KBM-7 (cell line): ENCODE data around the gene THAP10.
A peak's percentile ranks its signal among the peaks of the same experiment; 100 is the strongest.
"Not testable (repeated sequence)": the region's sequence is repeated elsewhere in the genome, so short reads cannot be mapped to it uniquely, and the experiment has no call there.

ENCODE experiments used
- DNase-seq: peaks from one replicate; pipeline ENCODE4 v3.0.0-alpha.2; 2015
- in situ Hi-C: fragments of 300-500 bp; cut with MboI; formaldehyde crosslinking; loops from 2 replicates; pipeline ENCODE4 v1.14.3; 2020; ENCODE audit warnings: low sequenced_read_pairs, low pct_unique_long_range_greater_than_20kb, mixed read lengths

THAP10 gene

GRCh38 chr15:70892002-70892911 is at the start of gene THAP10, which contains the start of gene LRRC49:
THAP10 (minus strand) TSS chr15:70892433; CDS start chr15:70892272, 161 bp downstream.
LRRC49 (plus strand) TSS chr15:70892826; CDS start chr15:70892895, 69 bp downstream.
- DNase-seq: peak; percentile 95
- in situ Hi-C loops: no loop called here

GRCh38 chr15:70936326-70936725 is 44.1 kb upstream of the THAP10 start:
- no peak for DNase-seq
- in situ Hi-C loops: no loop called here

DNA sequence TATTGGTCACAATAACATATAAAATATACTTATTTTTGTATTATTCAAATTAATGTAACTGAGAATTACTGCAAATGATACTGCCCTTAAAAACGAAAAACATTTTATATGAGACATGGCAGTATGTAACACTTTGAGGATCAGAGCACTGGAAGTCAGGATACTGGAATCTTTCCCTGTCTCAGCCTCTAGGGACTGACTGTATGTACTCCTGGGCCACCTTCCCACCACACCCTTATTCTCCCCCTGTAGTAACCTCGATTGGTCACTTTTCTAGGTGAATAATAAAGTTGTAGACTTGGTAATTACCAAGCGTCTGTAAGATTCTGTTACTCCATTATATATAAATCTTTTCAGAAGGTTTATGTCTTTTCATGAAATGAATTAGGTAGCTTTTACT is 43.4 kb upstream of the THAP10 start:
- DNase-seq: no peak
- in situ Hi-C loops: no loop called here

DNA sequence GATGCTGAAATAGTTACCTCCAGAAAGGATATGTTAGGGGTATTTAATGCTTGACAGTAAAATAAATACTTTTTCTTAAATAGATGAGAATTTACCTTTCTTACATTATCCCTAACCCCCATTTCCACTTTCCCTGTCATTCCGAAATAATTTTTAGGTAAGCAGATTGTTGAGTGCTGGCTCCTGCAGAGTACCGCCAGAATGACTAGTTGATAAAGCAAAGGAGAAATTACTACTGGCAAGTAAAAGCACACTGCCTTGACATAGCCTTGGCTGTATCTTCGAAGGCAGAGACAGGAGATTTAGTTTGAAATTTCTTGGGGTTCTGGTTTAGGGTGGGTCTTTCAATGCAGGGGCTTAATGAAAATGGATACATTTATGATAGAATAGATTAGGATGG is 41.2 kb upstream of the THAP10 start:
- in situ Hi-C loops: no loop called here

GRCh38 chr15:70932397-70932796 is 40.2 kb upstream of the THAP10 start:
- DNase-seq: no peak
- in situ Hi-C loops: no loop called here

More for the DNA sequence above, 41.2 kb upstream of the THAP10 start:
- DNase-seq: no peak

DNA sequence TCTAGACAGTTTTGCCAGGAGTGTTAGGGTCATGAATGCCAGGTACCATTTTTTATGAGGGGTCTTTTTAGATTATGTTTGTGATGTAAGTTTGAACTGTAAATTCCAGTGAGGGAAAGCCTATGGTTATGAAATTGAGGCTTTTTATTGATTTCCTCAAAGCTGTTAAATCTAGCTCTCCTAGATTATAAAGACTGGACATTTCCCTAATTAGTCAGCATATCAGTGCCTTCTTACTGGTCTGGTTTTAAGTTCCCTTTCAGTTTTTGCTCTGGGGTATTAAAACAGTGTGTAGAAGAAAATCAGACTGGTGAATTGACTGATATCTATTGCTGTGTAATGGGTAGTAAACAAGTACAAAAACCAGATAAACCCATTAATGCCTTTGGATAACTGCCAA is 39.6 kb upstream of the THAP10 start:
- no peak for DNase-seq
- in situ Hi-C loops: no loop called here

DNA sequence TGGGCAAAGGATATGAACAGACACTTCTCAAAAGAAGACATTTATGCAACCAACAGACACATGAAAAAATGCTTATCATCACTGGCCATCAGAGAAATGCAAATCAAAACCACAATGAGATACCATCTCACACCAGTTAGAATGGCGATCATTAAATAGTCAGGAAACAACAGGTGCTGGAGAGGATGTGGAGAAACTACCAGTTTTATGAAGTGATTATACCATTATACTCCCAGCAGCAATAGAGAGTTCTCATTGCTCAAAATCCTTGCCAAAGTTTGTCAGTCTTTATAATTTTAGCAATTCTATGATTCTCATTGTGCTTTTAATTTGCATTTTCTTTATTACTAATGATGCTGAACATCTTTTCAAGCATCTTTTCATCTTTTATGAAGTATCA is 34.7 kb upstream of the THAP10 start:
- DNase-seq, in situ Hi-C loops: not testable (repeated sequence)

GRCh38 chr15:70923311-70924080 is 31.3 kb upstream of the THAP10 start:
- in situ Hi-C loops: no loop called here
- DNase-seq: no peak

DNA sequence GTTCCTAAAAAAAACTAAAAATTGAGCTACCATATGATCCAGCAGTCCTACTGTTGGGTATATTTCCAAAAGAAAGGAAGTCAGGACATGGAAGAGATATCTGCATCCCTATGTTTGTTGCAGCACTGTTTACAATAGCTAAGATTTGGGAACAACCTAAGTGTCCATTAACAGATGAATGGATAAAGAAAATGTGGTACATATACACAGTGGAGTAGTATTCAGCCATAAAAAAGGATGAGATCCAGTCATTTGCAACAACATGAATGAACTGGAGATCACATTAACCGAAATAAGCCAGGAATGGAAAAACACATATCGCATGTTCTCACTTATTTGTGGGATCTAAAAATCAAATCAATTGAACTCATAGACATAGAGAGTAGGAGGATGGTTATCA is 29.9 kb upstream of the THAP10 start:
- no peak for DNase-seq
- in situ Hi-C loops: no loop called here

GRCh38 chr15:70920981-70921696 is 28.9 kb upstream of the THAP10 start:
- no peak for DNase-seq
- in situ Hi-C loops: no loop called here

DNA sequence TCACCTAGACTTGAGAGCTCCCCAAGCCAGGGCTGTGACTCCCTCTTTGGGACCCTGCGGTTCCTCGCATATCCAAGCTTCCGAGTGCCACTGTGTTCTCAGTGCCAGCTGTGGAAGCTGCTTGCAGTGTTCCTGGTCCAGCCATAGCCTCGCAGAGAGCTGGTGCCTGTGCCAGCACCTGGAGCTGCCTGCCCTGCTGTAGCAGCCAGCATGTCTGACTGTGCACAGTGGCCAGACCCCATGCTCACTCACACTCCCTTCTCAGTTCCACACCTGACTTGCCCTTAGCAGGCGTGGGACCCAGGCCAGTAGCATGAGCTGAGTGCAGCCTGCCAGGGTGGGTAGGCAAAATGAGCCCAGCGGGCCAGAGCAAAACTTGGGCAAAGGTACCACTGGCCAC is 25.7 kb upstream of the THAP10 start:
- DNase-seq: no peak

GRCh38 chr15:70916531-70916930 is 24.3 kb upstream of the THAP10 start:
- in situ Hi-C loops: no loop called here
- no peak for DNase-seq

More for the DNA sequence above, 25.7 kb upstream of the THAP10 start:
- in situ Hi-C loops: no loop called here

- DNase-seq: no peak
- in situ Hi-C loops: no loop called here
Measured at GRCh38 chr15:70912187-70912586, 20.0 kb upstream of the THAP10 start.

GRCh38 chr15:70910958-70911357 is 18.7 kb upstream of the THAP10 start:
- in situ Hi-C loops: no loop called here
- DNase-seq: no peak

DNA sequence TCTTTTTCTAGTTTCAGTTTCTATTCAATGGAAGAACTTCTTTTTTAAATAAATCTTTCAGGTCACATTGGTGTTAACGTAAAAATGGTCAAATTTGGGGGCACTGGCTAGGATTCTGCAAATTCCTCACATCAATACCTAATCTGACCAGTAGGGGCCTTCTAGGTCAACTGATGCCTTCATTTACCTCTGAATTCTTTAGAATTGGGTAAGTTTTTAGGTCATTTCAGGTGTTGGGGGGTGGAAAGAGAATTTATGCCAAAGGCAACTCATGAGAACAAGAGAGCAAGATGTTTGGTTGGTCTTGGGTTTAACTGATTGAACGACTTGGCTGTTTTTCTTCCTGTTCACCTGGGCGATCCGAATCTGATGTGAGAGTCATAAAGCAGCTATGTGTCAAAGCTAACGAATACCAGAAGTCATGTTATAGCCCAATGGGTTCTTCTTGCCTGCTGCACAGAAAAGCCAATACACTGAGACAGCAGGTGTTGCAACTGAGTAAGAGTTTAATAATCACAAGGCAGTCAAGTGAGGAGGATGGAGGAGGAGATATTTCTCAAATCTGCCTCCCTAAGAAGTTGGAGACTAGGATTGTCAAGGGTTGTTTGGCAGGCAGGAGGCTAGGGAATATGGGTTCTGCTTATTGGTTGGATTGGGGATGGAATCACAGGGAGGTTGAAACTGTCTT is 15.7 kb upstream of the THAP10 start:
- no peak for DNase-seq
- in situ Hi-C loops: no loop called here

DNA sequence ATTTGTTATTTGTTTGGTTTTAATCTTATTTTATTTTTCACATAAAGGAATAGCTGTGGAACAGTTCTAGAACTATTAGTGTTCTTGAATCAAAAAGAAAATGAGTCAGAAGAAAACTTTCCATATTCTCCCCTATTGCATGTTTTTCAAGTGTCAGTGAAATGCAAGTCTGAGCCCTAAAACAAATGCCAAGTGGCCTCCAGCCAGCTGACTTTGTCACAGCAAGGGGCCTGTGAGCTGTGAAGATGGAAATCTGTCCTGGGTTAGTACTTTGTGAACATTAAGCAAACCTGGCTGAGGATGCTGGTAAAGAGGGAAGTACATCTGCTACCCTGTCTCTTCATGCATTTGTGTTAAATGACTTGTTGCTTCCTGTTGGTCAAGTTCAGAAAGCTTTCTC is 14.6 kb upstream of the THAP10 start:
- in situ Hi-C loops: no loop called here
- no peak for DNase-seq

DNA sequence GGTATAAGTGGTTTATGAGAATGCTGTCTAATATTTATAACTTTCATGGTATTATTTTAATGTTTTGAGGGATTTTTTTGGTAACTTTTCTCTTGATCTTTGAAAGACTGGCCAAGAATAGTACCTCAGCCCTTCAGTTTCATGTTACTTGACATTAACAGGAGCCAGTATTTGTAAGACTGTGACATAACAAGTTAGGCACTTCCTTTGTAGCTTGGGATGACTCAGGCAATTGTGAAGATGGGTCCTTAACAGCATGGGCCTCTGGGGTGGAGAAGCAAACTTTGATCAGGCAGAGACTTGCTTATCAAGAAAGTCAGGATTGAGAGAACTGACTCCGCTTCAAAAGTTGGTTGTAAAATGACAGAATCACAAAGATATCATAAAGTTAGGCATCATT is 9.9 kb upstream of the THAP10 start:
- in situ Hi-C loops: no loop called here
- DNase-seq: no peak

DNA sequence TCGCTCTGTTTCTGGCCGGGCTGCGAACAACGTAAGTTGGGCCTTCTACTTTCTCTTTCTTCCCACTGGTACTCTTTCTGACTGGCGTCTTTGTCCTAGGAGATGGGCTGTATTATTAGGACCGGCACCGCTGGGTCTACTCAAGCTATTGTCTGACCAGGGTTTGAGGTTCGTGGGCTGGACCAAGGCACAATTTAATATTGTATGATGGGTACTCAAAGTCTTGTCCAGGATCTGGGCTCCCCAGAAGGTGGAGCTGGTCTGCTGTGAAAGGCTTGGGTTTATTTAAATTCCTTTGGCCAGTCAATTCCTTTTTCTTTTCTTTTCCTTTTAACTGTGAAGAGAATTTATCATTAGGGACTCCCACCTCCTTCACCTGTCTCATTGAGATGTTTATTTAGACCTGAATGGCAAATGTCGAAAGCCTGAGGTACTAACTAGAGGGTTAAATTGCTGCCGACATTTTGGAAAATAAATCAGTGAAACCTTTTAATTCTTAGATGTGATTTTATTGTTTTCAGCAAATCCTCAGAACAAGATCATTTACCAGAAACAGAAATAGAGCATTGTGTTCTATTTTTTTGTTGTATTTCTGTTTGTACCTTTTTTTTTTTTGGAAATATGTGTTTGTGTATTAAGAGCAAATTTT is 803 bp upstream of the THAP10 start:
- no peak for DNase-seq
- in situ Hi-C loops: no loop called here

DNA sequence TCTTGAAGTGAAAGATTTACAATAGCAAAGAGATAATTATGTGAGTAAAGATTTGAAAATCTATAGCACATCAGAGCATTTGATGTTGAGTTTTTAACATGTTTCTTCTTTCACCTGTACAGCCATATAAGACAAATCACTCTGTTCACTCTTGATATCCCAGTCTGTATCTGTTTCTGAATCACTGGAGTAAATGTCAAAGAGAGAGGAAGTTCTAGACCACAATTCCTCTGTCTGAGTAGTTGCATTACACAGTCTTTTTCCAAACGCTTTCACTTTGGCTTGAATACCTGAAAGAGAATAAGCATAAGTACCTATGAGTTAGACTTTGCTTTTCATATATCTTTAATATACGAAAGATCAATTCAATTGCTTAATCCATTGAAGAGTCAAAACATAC is 9.9 kb downstream of the THAP10 start:
- peak; percentile 11 for DNase-seq
- in situ Hi-C loops: no loop called here
